Spleen (tissue), 11 donors: ENCODE measurements around the gene ELOVL4. TPM values are rescaled to one million over a fixed set of nuclear protein-coding genes. Genes with fewer than 3 reads are reported as not detected.

ENCODE experiments used
- DNase-seq: peaks from one replicate; pipeline ENCODE4 v3.0.0-alpha.2; 2020
- H3K27ac ChIP-seq, 8 donors: fragments of 200-600 bp; sonication (generic) in 7 of 8; 1 replicate in 4 of 8; 2 replicates in 4 of 8; pipeline versions ENCODE4 v1.5.0 to v1.8.0; 2016 to 2021; ENCODE audit warnings: inconsistent platforms in 4 of 8, mild to moderate bottlenecking in 4 of 8, moderate library complexity in 1 of 8
- H3K27me3 ChIP-seq, 7 donors: fragments of 200-600 bp; sonication (generic) in 6 of 7; replicated peaks in 1 of 7; 1 replicate in 4 of 7; 2 replicates in 3 of 7; pipeline versions ENCODE4 v1.5.0 to v1.8.0; 2016 to 2021; ENCODE audit warnings: inconsistent platforms in 3 of 7, mild to moderate bottlenecking in 1 of 7
- H3K36me3 ChIP-seq, 6 donors: fragments of 200-600 bp; sonication (generic) in 5 of 6; 1 replicate in 4 of 6; 2 replicates in 2 of 6; pipeline versions ENCODE4 v1.5.0 to v1.8.0; 2016 to 2021; ENCODE audit warnings: inconsistent platforms in 2 of 6
- H3K4me1 ChIP-seq, 6 donors: fragments of 200-600 bp; sonication (generic) in 5 of 6; 1 replicate in 3 of 6; 2 replicates in 3 of 6; pipeline versions ENCODE4 v1.5.0 to v1.8.0; 2016 to 2021; ENCODE audit warnings: inconsistent platforms in 3 of 6
- H3K4me3 ChIP-seq, 8 donors: fragments of 200-600 bp; sonication (generic) in 7 of 8; 1 replicate in 4 of 8; 2 replicates in 4 of 8; pipeline versions ENCODE4 v1.5.0 to v1.8.0; 2016 to 2021; ENCODE audit warnings: inconsistent platforms in 4 of 8, mild to moderate bottlenecking in 4 of 8, moderate library complexity in 2 of 8
- H3K9me3 ChIP-seq, 8 donors: fragments of 200-600 bp; sonication (generic) in 7 of 8; 1 replicate in 4 of 8; 2 replicates in 4 of 8; pipeline versions ENCODE4 v1.5.0 to v1.8.0; 2016 to 2021; ENCODE audit warnings: inconsistent platforms in 4 of 8
- POLR2A ChIP-seq, 3 donors: fragments of 450-650 bp; IDR thresholded peaks; one replicate each; pipeline ENCODE4 v1.5.1; 2017; ENCODE audit warnings: antibody characterized with exemption in 3 of 3, mild to moderate bottlenecking in 1 of 3
- POLR2AphosphoS5 ChIP-seq, 3 donors: sonication (generic); formaldehyde crosslinking; IDR thresholded peaks; one replicate each; pipeline ENCODE4 v1.5.1; 2017; ENCODE audit warnings: antibody characterized with exemption in 3 of 3
- WGBS, 5 donors: extraction: QIAGEN DNeasy Blood & Tissue Kit in 3 of 5; methylation state at CpG; one replicate each; pipeline versions ENCODE4 v1.1.5 to v1.1.7; 2013 to 2018; 5-methylcytosine and 5-hydroxymethylcytosine counted together
- intact Hi-C: fragments of 100-400 bp; cut with DNase I; formaldehyde crosslinking; loops from one replicate; pipeline ENCODE4 v1.15.0; 2023; ENCODE audit warnings: low total_unique reads
- polyA plus RNA-seq, 3 donors: library from polyadenylated mRNA; stranded (reverse); fragments of 200-250 nt; gene quantifications; one replicate each; pipeline ENCODE4 v1.2.1, GENCODE V29; 2013
- total RNA-seq, 7 donors: library from RNA; depleted of rRNA in 3 of 7; stranded (reverse); fragments of >200 nt in 3 of 7; fragmentation: NEBNext Ultra II Directional in 4 of 7; extraction: Animal tissue kit (Norgen Biotek cat#: 25700) in 4 of 7; gene quantifications; one replicate each; pipeline versions ENCODE4 v1.1.0 to v1.2.1, GENCODE V29; 2016 to 2021
- TF ChIP-seq, protein P1 (sequence below), 11 experiments: fragments of 200-600 bp in 7 of 11; fragments of 450-650 bp in 4 of 11; sonication (generic) in 4 of 11; IDR thresholded peaks in 8 of 11; conservative IDR thresholded peaks in 3 of 11; 1 replicate in 7 of 11; 2 replicates in 4 of 11; pipeline versions ENCODE4 v1.4.0 to v1.8.0; 2016 to 2021; ENCODE audit warnings: antibody characterized with exemption in 11 of 11, inconsistent platforms in 4 of 11, mild to moderate bottlenecking in 1 of 11
- donor health status: healthy with polysubstance abuse.
- donor health status: DM: no; HTN: no; CAD: no; lungs with moderate emphysema.
- donor health status: DM: no; HTN: no; CAD: no.
- donor health status: Bipolar disorder and iron deficiency.
- donor health status: healthy.
- donor health status: DM: no; HTN: no; CAD: no.
- donor health status: DM: yes; HTN: yes; CAD: no.

Gene ELOVL4
- total and polyA plus RNA-seq, 10 donors: 0.17 to 0.77 (median 0.25) TPM

GRCh38 chr6:79888587-79888986 lies 58.8 kb downstream of the ELOVL4 start:
- 47 to 88% (median 71%) methylated on average over 2 to 3 of the region's 3 CpGs for WGBS, 5 donors
- TF ChIP-seq POLR2A (IDR thresholded peaks at IDR 0.05) (no peak), POLR2AphosphoS5 (IDR thresholded peaks at IDR 0.05) (no peak)
- TF ChIP-seq, protein P1, sequence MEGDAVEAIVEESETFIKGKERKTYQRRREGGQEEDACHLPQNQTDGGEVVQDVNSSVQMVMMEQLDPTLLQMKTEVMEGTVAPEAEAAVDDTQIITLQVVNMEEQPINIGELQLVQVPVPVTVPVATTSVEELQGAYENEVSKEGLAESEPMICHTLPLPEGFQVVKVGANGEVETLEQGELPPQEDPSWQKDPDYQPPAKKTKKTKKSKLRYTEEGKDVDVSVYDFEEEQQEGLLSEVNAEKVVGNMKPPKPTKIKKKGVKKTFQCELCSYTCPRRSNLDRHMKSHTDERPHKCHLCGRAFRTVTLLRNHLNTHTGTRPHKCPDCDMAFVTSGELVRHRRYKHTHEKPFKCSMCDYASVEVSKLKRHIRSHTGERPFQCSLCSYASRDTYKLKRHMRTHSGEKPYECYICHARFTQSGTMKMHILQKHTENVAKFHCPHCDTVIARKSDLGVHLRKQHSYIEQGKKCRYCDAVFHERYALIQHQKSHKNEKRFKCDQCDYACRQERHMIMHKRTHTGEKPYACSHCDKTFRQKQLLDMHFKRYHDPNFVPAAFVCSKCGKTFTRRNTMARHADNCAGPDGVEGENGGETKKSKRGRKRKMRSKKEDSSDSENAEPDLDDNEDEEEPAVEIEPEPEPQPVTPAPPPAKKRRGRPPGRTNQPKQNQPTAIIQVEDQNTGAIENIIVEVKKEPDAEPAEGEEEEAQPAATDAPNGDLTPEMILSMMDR (IDR thresholded peaks at IDR 0.05 in 8 of 11, conservative IDR thresholded peaks at IDR 0.05 in 3 of 11): no peak
- intact Hi-C loops: no loop called here

DNA sequence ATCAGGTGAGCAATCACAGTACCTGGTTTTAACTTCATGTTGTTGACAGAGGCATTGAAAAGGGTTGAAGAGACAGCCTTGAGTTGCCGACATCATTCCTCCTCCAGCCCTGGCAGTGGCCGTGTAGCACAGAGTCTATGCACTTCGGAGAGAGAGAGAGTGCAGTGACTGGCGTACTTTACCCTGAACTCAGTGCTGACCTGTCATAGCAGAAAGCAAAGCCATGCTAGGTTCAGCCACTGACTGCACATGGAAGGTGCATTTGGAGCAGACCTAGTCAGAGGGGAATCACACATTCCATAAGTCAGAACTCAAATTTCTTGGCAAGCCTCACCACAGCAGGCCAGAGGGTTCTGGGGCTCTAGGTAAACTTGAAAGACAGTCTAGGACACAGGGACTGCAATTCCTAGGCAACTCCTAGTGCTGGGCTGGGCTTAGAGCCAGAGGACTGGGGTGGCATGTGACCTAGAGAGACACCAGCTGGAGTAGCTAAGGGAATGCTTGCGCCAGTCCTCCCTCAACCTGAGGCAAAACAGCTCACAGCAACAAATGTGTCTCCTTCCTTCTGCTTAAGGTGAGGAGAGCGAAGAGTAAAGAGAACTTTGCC lies 69.1 kb downstream of the ELOVL4 start:
- Histone ChIP-seq H3K4me3 (no peak overlapping the region), H3K4me1 (no peaks in the 10 kb centered on the region), H3K36me3 (no peaks in the 10 kb centered on the region), H3K27ac (no peak overlapping the region), H3K9me3 (peaks cover 0 to 7% (median 0%) of the 10 kb centered on the region in 8 donors), H3K27me3 (peaks cover 0 to 9% (median 0%) of the 10 kb centered on the region in 7 donors)
- WGBS, 5 donors: 88 to 92% (median 92%) methylated on average over 6 of the region's 6 CpGs
- intact Hi-C loops: no loop called here
- DNase-seq: no peak
- TF ChIP-seq, protein P1 (IDR thresholded peaks at IDR 0.05 in 8 of 11, conservative IDR thresholded peaks at IDR 0.05 in 3 of 11): no peak
- no peak for TF ChIP-seq POLR2AphosphoS5 (IDR thresholded peaks at IDR 0.05)
- TF ChIP-seq POLR2A (IDR thresholded peaks at IDR 0.05): no peak

More at GRCh38 chr6:79888587-79888986, 58.8 kb downstream of the ELOVL4 start:
- no peaks in the 10 kb centered on the region for H3K36me3 ChIP-seq
- peaks cover 0 to 14% (median 7%) of the 10 kb centered on the region in 8 donors for H3K9me3 ChIP-seq
- no peak for DNase-seq
- no peak overlapping the region for H3K27ac ChIP-seq
- H3K4me1 ChIP-seq: no peaks in the 10 kb centered on the region
- H3K27me3 ChIP-seq: no peaks in the 10 kb centered on the region
- no peak overlapping the region for H3K4me3 ChIP-seq

GRCh38 chr6:79874531-79875134 lies 72.7 kb downstream of the ELOVL4 start:
- Histone ChIP-seq H3K4me1 (peaks cover 0 to 7% (median 3%) of the 10 kb centered on the region in 6 donors), H3K9me3 (no peaks in the 10 kb centered on the region), H3K27me3 (peaks cover 0 to 5% (median 0%) of the 10 kb centered on the region in 7 donors), H3K27ac (peak overlapping the region in 1 of 8 donors; percentile 20), H3K4me3 (no peak overlapping the region), H3K36me3 (no peaks in the 10 kb centered on the region)
- TF ChIP-seq, protein P1 (IDR thresholded peaks at IDR 0.05 in 8 of 11, conservative IDR thresholded peaks at IDR 0.05 in 3 of 11): no peak
- no peak for TF ChIP-seq POLR2A (IDR thresholded peaks at IDR 0.05)
- TF ChIP-seq POLR2AphosphoS5 (IDR thresholded peaks at IDR 0.05): no peak
- intact Hi-C loops: no loop called here
- no peak for DNase-seq
- WGBS, 5 donors: 55 to 80% (median 66%) methylated on average over 5 of the region's 5 CpGs

DNA sequence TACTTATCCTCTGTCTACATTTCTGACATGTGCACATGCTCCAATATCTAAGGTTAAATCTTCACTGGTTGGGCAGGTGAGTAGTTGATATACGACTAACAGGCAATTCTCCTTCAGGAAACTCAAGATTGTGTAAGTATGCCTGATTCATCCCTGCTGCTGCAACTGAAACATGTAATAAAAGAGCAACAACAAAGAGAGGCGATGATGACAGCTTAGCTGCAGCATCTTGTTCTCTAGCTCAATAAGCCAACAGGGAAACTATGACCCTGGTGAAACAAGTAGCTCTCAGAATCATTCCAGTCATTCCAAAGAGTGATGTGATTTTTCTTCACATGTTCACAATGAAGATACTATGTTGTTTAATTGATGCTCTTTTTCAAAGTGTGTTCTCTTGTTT lies 74.4 kb downstream of the ELOVL4 start:
- H3K9me3 ChIP-seq: no peaks in the 10 kb centered on the region
- intact Hi-C loops: no loop called here
- H3K4me1 ChIP-seq: peaks cover 0 to 20% (median 11%) of the 10 kb centered on the region in 6 donors
- H3K27me3 ChIP-seq: no peaks in the 10 kb centered on the region
- no peaks in the 10 kb centered on the region for H3K36me3 ChIP-seq
- no peak for DNase-seq
- no peak overlapping the region for H3K4me3 ChIP-seq
- WGBS, 5 donors: 44 to 75% (median 65%) methylated on average over 2 of the region's 2 CpGs
- H3K27ac ChIP-seq: no peak overlapping the region
- TF ChIP-seq, protein P1 (IDR thresholded peaks at IDR 0.05 in 8 of 11, conservative IDR thresholded peaks at IDR 0.05 in 3 of 11): no peak
- TF ChIP-seq POLR2A (IDR thresholded peaks at IDR 0.05): no peak
- TF ChIP-seq POLR2AphosphoS5 (IDR thresholded peaks at IDR 0.05): no peak
